A673 (cell line): ENCODE results near the gene KCNMA1. TPM values are rescaled to one million over a fixed set of nuclear protein-coding genes. Genes with fewer than 3 reads are reported as not detected.

Source experiments
- BruUV-seq: library from RNA; stranded (reverse); fragments of 400-500 nt; replicated peaks from 2 replicates; lab custom pipeline; 2021; lab: Mats Ljungman, UMichigan
- CTCF ChIA-PET: fragments of 300-600 bp; sonication (Branson Sonifier 250); formaldehyde crosslinking; loops from one replicate; lab custom pipeline; 2022; ENCODE audit warnings: antibody characterized with exemption; lab: Charles Lee
- POLR2A ChIA-PET: fragments of 300-600 bp; sonication (Branson Sonifier 250); formaldehyde crosslinking; loops from one replicate; lab custom pipeline; 2022; ENCODE audit warnings: antibody characterized with exemption; ENCODE audit not compliant: low non-redundant PET; lab: Charles Lee
- DNase-seq: peaks from one replicate; pipeline ENCODE4 v3.0.0-alpha.2; 2015; ENCODE audit warnings: low spot score
- H3K27ac ChIP-seq: fragments of 200-600 bp; sonication (generic); 2 replicates; pipeline ENCODE4 v1.5.1; 2016; ENCODE audit warnings: mixed run types, low read depth, mild to moderate bottlenecking, mixed read lengths, antibody characterized with exemption, low read length; ENCODE audit not compliant: poor library complexity, severe bottlenecking
- H3K27me3 ChIP-seq: fragments of 200-600 bp; sonication (generic); replicated peaks from 2 replicates; pipeline ENCODE4 v1.6.1; 2017; ENCODE audit warnings: mixed run types, low read depth, mild to moderate bottlenecking, mixed read lengths, antibody characterized with exemption, low read length; ENCODE audit not compliant: insufficient read depth, poor library complexity
- H3K36me3 ChIP-seq: fragments of 200-600 bp; sonication (generic); 2 replicates; pipeline ENCODE4 v1.6.1; 2016; ENCODE audit warnings: mixed run types, mild to moderate bottlenecking, mixed read lengths, antibody characterized with exemption, low read length; ENCODE audit not compliant: insufficient read depth, poor library complexity, severe bottlenecking
- H3K4me1 ChIP-seq: fragments of 200-600 bp; sonication (generic); 2 replicates; pipeline ENCODE4 v1.6.1; 2017; ENCODE audit warnings: mixed run types, mild to moderate bottlenecking, mixed read lengths, antibody characterized with exemption, low read length; ENCODE audit not compliant: insufficient read depth, poor library complexity, severe bottlenecking
- H3K4me3 ChIP-seq: fragments of 200-600 bp; sonication (generic); 2 replicates; pipeline ENCODE4 v1.5.1; 2016; ENCODE audit warnings: low read depth, mixed run types, mild to moderate bottlenecking, mixed read lengths, low read length; ENCODE audit not compliant: poor library complexity, severe bottlenecking
- H3K9me3 ChIP-seq: fragments of 200-600 bp; sonication (generic); 2 replicates; pipeline ENCODE4 v1.6.1; 2016; ENCODE audit warnings: mixed run types, low read depth, mild to moderate bottlenecking, mixed read lengths, antibody characterized with exemption, low read length; ENCODE audit not compliant: poor library complexity, severe bottlenecking
- CTCF ChIP-seq: fragments of 300-800, 200-600 bp; sonication (generic); conservative IDR thresholded peaks from 2 replicates; pipeline ENCODE4 v1.5.1; 2017; ENCODE audit warnings: low read depth, mild to moderate bottlenecking, antibody characterized with exemption, low read length, moderate library complexity, mixed read lengths
- EZH2 ChIP-seq: fragments of 200-600 bp; sonication (generic); IDR thresholded peaks from 2 replicates; pipeline ENCODE4 v1.6.1; 2017; ENCODE audit warnings: borderline replicate concordance, low read depth, mild to moderate bottlenecking, mixed read lengths, antibody characterized with exemption, low read length; ENCODE audit not compliant: poor library complexity, severe bottlenecking
- intact Hi-C: fragments of 100-400 bp; cut with micrococcal nuclease; formaldehyde crosslinking; loops from one replicate; pipeline ENCODE4 v1.10.0; 2022; ENCODE audit not compliant: unreplicated experiment
- total RNA-seq: library from RNA; stranded (reverse); gene quantifications from 2 replicates; pipeline ENCODE4 v1.2.3, GENCODE V29; 2021

KCNMA1 gene
- total RNA-seq, 1 experiment from 2014 or later = 0.84 TPM

GRCh38 chr10:77188521-77188920 is 449.1 kb downstream of the KCNMA1 start:
- no TSS peak for BruUV-seq
- no peak overlapping the region for H3K4me3 ChIP-seq
- peaks cover 32% of the 10 kb centered on the region for H3K27me3 ChIP-seq
- no peak for TF ChIP-seq EZH2
- TF ChIP-seq CTCF = no peak
- no peaks in the 10 kb centered on the region for H3K36me3 ChIP-seq
- intact Hi-C loops = no loop called here
- no peaks in the 10 kb centered on the region for H3K9me3 ChIP-seq
- DNase-seq = no peak
- no peak overlapping the region for H3K27ac ChIP-seq
- ChIA-PET POLR2A (no interaction called here), CTCF (no interaction called here)
- no peaks in the 10 kb centered on the region for H3K4me1 ChIP-seq

- no peak overlapping the region for H3K27ac ChIP-seq
- H3K36me3 ChIP-seq = no peaks in the 10 kb centered on the region
- intact Hi-C loops = no loop called here
- H3K27me3 ChIP-seq = peaks cover 31% of the 10 kb centered on the region
- no peaks in the 10 kb centered on the region for H3K9me3 ChIP-seq
- BruUV-seq = no TSS peak
- TF ChIP-seq CTCF (no peak), EZH2 (no peak)
- no peak overlapping the region for H3K4me3 ChIP-seq
- POLR2A ChIA-PET = no interaction called here
- CTCF ChIA-PET = no interaction called here
- no peaks in the 10 kb centered on the region for H3K4me1 ChIP-seq
- no peak for DNase-seq
These were observed 449.6 kb downstream of the KCNMA1 start for GRCh38 chr10:77188000-77188395.

DNA sequence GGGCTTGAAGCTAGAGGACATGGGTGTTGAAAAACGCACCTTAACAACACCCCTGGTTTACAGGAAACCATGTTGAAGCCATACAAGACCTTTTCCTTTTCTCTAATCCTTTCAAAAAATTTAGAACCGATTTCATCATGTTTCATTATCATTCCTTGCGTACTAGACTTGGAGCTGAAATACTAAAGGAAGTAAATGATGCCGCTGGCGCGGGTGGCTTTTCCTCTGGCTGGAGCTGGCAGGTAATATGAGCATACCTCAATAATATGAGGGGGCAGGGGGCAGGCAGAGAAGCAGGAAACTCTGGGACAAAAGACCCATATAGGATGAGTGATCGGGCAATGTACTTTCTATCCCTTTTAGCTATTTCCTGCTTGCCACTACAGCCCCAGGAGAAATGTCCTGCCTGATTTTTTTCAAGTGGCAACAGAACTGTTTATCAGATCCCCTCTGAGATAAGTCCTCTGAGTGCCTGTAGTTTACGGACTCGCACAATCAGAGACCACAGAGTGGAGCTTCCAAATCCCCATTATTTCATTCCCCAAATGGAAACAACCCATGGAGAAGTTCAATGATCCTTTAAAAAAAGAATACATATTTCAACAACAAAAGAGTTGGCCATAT is 450.1 kb downstream of the KCNMA1 start:
- H3K4me3 ChIP-seq = no peak overlapping the region
- intact Hi-C loops = no loop called here
- DNase-seq = no peak
- ChIA-PET POLR2A (no interaction called here), CTCF (no interaction called here)
- no TSS peak for BruUV-seq
- no peaks in the 10 kb centered on the region for H3K9me3 ChIP-seq
- no peak for TF ChIP-seq CTCF
- no peak for TF ChIP-seq EZH2
- H3K27ac ChIP-seq = no peak overlapping the region
- no peaks in the 10 kb centered on the region for H3K4me1 ChIP-seq
- H3K36me3 ChIP-seq = no peaks in the 10 kb centered on the region
- peaks cover 26% of the 10 kb centered on the region for H3K27me3 ChIP-seq
